GM23248 (cell line): ENCODE data around the gene ASXL1.

ENCODE experiments used
- EZH2 ChIP-seq: fragments of 200-600 bp; sonication (generic); IDR thresholded peaks from 2 replicates; pipeline ENCODE4 v1.6.1; 2018; ENCODE audit warnings: antibody characterized with exemption, mild to moderate bottlenecking; ENCODE audit not compliant: insufficient read depth, poor library complexity, severe bottlenecking
- EZH2phosphoT487 ChIP-seq: fragments of 200-600 bp; sonication (generic); IDR thresholded peaks from 2 replicates; pipeline ENCODE4 v1.6.1; 2018; ENCODE audit warnings: antibody characterized with exemption, moderate library complexity, mild to moderate bottlenecking, low read depth; ENCODE audit not compliant: insufficient read depth

- TF ChIP-seq EZH2 (no peak), EZH2phosphoT487 (no peak)
Observed at GRCh38 chr20:32356622-32357374, 1.3 kb upstream of the ASXL1 start.
